Measurements from ENCODE around the gene ATP9A.
"Not testable (repeated sequence)": the region's sequence is repeated elsewhere in the genome, so short reads cannot be mapped to it uniquely, and the experiment has no call there.

ATP9A gene

DNA sequence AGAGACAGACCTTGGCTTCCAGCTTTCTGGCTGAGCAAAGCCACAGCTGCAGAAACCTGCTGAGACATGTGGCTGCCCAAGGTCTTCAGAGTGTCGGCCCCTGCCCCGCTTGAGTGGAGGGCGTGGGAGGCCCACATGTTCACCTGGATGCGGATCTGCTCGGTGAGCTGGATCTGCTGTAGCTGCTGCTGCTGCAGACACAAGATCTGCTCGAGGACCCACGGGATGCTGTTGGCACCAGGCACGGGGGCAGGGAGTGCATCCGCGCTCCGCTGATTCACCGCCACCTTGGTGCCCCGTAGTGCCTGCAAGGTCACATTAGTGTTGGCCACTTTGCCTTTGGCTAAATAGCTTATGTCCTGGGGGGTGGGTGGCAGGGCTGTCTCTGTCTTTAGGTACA lies 23.4 kb upstream of the ATP9A start:
- no peak overlapping the region for H3K27ac ChIP-seq
- TF ChIP-seq, protein P1, sequence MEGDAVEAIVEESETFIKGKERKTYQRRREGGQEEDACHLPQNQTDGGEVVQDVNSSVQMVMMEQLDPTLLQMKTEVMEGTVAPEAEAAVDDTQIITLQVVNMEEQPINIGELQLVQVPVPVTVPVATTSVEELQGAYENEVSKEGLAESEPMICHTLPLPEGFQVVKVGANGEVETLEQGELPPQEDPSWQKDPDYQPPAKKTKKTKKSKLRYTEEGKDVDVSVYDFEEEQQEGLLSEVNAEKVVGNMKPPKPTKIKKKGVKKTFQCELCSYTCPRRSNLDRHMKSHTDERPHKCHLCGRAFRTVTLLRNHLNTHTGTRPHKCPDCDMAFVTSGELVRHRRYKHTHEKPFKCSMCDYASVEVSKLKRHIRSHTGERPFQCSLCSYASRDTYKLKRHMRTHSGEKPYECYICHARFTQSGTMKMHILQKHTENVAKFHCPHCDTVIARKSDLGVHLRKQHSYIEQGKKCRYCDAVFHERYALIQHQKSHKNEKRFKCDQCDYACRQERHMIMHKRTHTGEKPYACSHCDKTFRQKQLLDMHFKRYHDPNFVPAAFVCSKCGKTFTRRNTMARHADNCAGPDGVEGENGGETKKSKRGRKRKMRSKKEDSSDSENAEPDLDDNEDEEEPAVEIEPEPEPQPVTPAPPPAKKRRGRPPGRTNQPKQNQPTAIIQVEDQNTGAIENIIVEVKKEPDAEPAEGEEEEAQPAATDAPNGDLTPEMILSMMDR (conservative IDR thresholded peaks at IDR 0.05): no peak

DNA sequence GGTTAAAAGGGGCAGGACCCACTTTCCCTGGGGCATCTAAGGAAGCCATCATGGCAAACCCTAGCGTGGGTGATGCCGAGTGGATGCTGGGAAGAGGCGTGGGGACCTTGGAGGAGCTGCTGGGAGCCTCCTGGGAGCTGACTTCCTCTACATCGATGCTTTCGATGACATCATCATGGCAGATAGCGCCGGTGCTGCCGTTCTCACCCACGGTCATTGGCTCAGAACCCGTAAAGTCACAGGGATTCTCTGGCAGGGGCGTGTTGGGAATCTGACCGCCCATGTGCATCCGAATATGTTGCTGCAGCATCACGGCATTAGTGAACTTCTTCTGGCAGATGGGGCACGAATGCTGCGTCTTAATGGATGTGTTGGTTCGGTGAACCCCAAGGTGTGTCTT lies 22.1 kb upstream of the ATP9A start:
- TF ChIP-seq, protein P1 (conservative IDR thresholded peaks at IDR 0.05): no peak

DNA sequence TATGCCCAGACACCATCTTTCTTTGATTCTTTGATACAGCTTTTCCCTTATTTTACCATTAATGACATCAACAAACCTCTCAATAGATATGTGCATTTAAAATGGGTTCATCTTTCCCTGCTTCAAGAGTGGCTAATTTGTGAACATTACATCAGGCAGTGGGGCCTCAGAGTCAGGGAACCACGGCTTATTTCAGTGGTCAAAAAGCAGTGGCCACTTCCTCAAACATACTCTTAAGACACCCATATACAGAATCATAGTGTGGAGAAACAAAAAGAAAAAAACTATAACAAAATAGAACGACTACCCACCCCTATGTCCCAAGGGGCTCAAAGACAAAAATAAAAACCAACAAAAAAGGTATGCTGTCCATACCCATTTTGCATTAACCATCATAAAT lies 21.2 kb upstream of the ATP9A start:
- H3K27ac ChIP-seq: no peak overlapping the region
- TF ChIP-seq, protein P1 (conservative IDR thresholded peaks at IDR 0.05): no peak

More for the DNA sequence above, 22.1 kb upstream of the ATP9A start:
- no peak overlapping the region for H3K27ac ChIP-seq

- no peak overlapping the region for H3K27ac ChIP-seq
- TF ChIP-seq, protein P1 (conservative IDR thresholded peaks at IDR 0.05): no peak
These were observed 20.6 kb upstream of the ATP9A start for GRCh38 chr20:51788822-51789221.

DNA sequence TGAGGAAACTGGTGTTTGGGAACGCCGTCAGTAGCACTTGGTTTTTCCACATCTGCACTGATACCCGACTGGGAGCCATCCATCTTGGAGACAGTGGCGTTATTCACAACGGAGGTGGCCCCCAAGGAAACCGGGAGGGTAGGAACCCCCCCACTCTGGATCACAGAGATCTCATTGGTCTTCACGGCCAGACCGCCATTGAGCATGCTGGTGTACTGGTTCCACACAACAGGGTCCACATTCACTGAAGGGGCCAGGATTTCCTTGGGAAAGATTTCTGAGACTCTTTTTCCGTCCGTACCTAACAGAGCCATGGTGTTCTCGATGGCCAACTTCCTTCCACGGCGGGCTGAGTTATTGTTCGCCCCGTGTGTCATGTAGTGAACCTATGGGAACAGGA lies 16.1 kb upstream of the ATP9A start:
- no peak overlapping the region for H3K27ac ChIP-seq
- TF ChIP-seq, protein P1 (conservative IDR thresholded peaks at IDR 0.05): no peak

DNA sequence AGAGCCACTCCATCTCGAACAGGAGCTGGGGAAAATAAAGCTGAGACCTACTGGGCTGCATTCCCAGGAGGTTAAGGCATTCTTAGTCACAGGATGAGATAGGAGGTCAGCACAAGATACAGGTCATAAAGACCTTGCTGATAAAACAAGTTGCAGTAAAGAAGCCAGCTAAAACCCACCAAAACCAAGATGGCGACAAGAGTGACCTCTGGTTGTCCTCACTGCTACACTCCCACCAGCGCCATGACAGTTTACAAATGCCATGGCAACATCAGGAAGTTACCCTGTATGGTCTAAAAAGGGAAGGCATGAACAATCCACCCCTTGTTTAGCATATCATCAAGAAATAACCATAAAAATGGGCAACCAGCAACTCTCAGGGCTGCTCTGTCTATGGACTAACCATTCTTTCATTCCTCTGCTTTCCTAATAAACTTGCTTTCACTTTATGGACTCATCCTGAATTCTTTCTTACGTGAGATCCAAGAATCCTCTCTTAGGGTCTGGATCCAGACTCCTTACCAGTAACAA lies 10.1 kb upstream of the ATP9A start:
- not testable (repeated sequence) for H3K27ac ChIP-seq

DNA sequence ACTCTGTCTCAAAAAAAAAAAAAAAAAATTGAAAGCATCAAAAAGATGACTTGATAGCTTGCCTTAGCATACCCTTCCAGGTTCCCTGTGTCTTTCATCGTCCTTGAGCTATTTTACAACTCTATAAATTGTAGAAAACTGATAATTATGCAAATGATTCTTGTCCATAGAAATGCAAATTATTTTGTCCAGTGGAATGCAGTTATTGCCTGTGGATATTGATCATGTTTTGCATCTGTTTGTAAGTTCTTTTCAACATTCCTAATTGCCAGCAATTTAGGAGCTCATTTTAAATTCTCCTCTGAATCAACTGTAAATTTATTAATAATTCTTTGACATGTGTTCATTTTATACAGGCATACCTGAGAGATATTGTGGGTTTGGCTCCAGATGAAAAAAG lies 7.1 kb upstream of the ATP9A start:
- TF ChIP-seq, protein P1 (conservative IDR thresholded peaks at IDR 0.05): no peak
- no peak overlapping the region for H3K27ac ChIP-seq

DNA sequence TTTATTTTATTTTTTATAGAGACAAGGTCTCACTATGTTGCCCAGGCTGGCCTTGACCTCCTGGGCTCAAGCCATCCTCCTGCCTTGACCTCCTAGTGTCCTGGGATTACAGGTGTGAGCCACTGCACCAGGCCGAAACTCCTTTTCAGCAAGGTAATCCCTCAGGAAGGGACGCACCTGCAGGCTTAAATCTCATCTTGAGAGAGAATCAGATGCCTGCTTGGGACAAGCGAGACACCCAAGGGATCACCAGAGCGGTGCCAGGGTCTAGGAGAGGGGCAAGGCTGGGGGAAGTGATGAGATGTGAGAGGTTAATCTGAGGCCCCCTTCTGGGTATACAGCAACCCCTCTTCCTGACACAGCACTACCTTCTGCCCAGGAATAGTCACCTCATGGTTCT lies 4.0 kb upstream of the ATP9A start:
- H3K27ac ChIP-seq: no peak overlapping the region
- TF ChIP-seq, protein P1 (conservative IDR thresholded peaks at IDR 0.05): no peak

Data from VCaP (cell line).